ENCODE data around the gene METTL15. TPM values are rescaled to one million over a fixed set of nuclear protein-coding genes. Genes with fewer than 3 reads are reported as not detected.

The METTL15 gene
- total RNA-seq, 4 donors from 2014 or later: 9.2 to 22.5 (median 19.2) TPM

DNA sequence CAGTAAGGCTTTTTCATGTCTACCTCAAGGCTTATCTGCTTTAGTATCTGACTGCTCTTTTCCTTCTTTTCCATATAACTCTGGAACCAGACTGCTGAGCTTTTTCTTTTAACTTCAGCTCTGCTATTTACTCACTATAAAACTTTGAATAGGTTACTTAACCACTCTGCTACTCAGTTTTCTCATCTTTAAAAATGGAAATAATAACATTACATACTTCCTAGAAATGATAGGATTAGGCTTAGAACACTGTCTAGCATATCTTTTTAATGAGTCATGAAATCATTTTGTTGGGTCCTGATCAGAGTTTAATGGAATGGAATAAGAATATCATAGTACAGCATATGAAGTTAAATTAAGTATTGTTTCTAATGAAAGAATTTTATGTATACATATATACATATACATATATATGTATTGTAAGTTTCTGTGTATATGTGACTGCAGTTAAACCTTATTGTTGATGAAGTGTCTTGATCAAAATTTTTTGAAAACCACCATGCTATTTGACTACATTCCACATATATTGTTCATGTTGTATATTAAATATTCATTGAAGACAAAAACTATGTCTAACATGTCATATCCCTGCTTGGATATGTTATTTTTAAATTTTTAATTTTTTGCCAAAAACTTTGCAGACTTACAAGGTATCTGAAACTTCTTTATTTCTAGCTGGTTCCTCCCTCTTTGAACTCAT is 120.2 kb downstream of the METTL15 start:
- in situ Hi-C loops (cut with MboI; ENCODE audit: low pct_ligation_motif_present in 1 of 4, low pct_unique_long_range_greater_than_20kb in 1 of 4, low sequenced_read_pairs in 3 of 4) (no loop called here), intact Hi-C loops (cut with DNase I; ENCODE audit: low total_unique reads) (no loop called here)
- DNase-seq: no peak
- Histone ChIP-seq H3K4me1 (no peaks in the 10 kb centered on the region), H3K27ac (no peak overlapping the region), H3K27me3 (no peaks in the 10 kb centered on the region), H3K4me3 (no peak overlapping the region), H3K9me3 (no peaks in the 10 kb centered on the region), H3K36me3 (peaks cover 0 to 1% (median 0%) of the 10 kb centered on the region in 4 donors)
- TF ChIP-seq POLR2A (IDR thresholded peaks at IDR 0.05): no peak
- TF ChIP-seq POLR2AphosphoS5 (IDR thresholded peaks at IDR 0.05): no peak
- TF ChIP-seq, protein P1, sequence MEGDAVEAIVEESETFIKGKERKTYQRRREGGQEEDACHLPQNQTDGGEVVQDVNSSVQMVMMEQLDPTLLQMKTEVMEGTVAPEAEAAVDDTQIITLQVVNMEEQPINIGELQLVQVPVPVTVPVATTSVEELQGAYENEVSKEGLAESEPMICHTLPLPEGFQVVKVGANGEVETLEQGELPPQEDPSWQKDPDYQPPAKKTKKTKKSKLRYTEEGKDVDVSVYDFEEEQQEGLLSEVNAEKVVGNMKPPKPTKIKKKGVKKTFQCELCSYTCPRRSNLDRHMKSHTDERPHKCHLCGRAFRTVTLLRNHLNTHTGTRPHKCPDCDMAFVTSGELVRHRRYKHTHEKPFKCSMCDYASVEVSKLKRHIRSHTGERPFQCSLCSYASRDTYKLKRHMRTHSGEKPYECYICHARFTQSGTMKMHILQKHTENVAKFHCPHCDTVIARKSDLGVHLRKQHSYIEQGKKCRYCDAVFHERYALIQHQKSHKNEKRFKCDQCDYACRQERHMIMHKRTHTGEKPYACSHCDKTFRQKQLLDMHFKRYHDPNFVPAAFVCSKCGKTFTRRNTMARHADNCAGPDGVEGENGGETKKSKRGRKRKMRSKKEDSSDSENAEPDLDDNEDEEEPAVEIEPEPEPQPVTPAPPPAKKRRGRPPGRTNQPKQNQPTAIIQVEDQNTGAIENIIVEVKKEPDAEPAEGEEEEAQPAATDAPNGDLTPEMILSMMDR (IDR thresholded peaks at IDR 0.05): no peak
- TF ChIP-seq EP300 (IDR thresholded peaks at IDR 0.05; ENCODE audit: low read depth): no peak

DNA sequence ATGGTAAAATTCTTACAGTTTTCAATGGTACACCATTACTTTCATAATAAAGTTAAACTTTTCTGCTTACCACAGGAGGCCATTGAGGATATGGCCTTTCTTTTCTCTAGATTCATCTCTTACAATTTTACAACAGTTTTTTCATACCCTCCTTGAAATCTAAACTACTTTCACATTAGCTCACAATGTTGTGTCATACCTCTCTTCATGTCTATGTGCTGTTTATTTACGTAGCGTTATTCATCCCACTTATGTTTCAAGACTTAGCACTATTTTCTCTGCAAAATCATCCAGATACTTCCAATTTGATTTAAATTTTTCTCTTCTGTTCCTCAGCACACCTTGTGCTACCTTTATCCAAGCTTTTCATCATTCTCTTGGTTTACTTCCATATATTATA is 123.3 kb downstream of the METTL15 start:
- WGBS, 2 donors (ENCODE audit: low coverage in 1 of 2): 92 to 100% methylated on average over 2 of the region's 2 CpGs
- in situ Hi-C loops (cut with MboI; ENCODE audit: low pct_ligation_motif_present in 1 of 4, low pct_unique_long_range_greater_than_20kb in 1 of 4, low sequenced_read_pairs in 3 of 4): no loop called here
- H3K27ac ChIP-seq: no peak overlapping the region

DNA sequence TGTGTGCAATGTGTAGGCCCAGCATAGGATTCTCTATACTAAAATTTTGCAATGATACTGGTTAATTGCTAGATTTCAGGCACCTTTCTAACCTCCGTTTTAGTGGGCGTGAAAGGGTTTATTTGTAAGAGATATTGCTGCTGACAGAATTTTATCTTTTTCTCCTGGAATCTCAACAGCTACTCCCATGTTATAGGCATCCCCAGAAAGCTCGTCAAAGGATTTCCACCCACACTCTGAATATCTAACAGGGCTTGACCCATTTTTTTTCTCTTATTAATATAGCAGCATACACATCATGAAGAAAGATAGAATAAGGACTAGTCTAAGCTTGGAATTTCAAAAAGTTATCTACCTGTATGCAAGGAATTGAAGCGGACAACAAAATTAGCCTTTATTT is 124.5 kb downstream of the METTL15 start:
- TF ChIP-seq POLR2AphosphoS5 (IDR thresholded peaks at IDR 0.05): no peak
- TF ChIP-seq EP300 (IDR thresholded peaks at IDR 0.05; ENCODE audit: low read depth): no peak
- TF ChIP-seq, protein P1 (IDR thresholded peaks at IDR 0.05): no peak
- no peak for TF ChIP-seq POLR2A (IDR thresholded peaks at IDR 0.05)
- no peaks in the 10 kb centered on the region for H3K27me3 ChIP-seq
- no peaks in the 10 kb centered on the region for H3K9me3 ChIP-seq
- in situ Hi-C loops (cut with MboI; ENCODE audit: low pct_ligation_motif_present in 1 of 4, low pct_unique_long_range_greater_than_20kb in 1 of 4, low sequenced_read_pairs in 3 of 4): no loop called here
- intact Hi-C loops (cut with DNase I; ENCODE audit: low total_unique reads): no loop called here
- H3K4me3 ChIP-seq: no peak overlapping the region
- DNase-seq: no peak
- no peak overlapping the region for H3K27ac ChIP-seq
- WGBS, 2 donors (ENCODE audit: low coverage in 1 of 2): 95 to 98% methylated on average over 4 of the region's 4 CpGs
- no peaks in the 10 kb centered on the region for H3K4me1 ChIP-seq
- H3K36me3 ChIP-seq: peaks cover 0 to 1% (median 0%) of the 10 kb centered on the region in 4 donors

More for the DNA sequence above, 123.3 kb downstream of the METTL15 start:
- intact Hi-C loops (cut with DNase I; ENCODE audit: low total_unique reads): no loop called here
- Histone ChIP-seq H3K9me3 (no peaks in the 10 kb centered on the region), H3K36me3 (peaks cover 0 to 1% (median 0%) of the 10 kb centered on the region in 4 donors), H3K4me1 (no peaks in the 10 kb centered on the region), H3K27me3 (no peaks in the 10 kb centered on the region), H3K4me3 (no peak overlapping the region)
- TF ChIP-seq, protein P1 (IDR thresholded peaks at IDR 0.05): no peak
- TF ChIP-seq POLR2AphosphoS5 (IDR thresholded peaks at IDR 0.05) (no peak), EP300 (IDR thresholded peaks at IDR 0.05; ENCODE audit: low read depth) (no peak), POLR2A (IDR thresholded peaks at IDR 0.05) (no peak)
- DNase-seq: no peak

DNA sequence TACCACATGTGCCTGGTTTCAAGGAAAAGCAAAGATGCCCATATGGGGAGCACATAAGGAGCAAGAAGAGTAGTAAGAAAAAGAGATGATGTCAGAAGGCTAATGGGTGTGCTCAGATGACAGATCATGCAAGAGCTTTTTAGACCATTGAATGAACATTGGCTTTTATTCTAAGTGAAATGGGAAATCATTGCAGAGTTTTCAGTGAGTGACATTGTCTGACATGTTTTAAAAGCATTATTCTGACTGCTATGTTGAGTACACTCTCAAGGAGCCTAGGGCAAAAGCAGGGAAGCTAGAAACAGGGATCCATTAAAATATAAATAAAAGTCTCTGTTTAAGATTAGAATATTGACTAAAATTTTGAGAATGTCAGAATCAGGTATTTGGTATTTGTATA is 133.6 kb downstream of the METTL15 start:
- TF ChIP-seq POLR2A (IDR thresholded peaks at IDR 0.05): no peak
- TF ChIP-seq EP300 (IDR thresholded peaks at IDR 0.05; ENCODE audit: low read depth): no peak
- no peak for TF ChIP-seq POLR2AphosphoS5 (IDR thresholded peaks at IDR 0.05)
- TF ChIP-seq, protein P1 (IDR thresholded peaks at IDR 0.05): no peak
- in situ Hi-C loops (cut with MboI; ENCODE audit: low pct_ligation_motif_present in 1 of 4, low pct_unique_long_range_greater_than_20kb in 1 of 4, low sequenced_read_pairs in 3 of 4) (no loop called here), intact Hi-C loops (cut with DNase I; ENCODE audit: low total_unique reads) (no loop called here)
- no peaks in the 10 kb centered on the region for H3K9me3 ChIP-seq
- no peak overlapping the region for H3K4me3 ChIP-seq
- no peaks in the 10 kb centered on the region for H3K27me3 ChIP-seq
- DNase-seq: no peak
- H3K27ac ChIP-seq: no peak overlapping the region
- H3K36me3 ChIP-seq: no peaks in the 10 kb centered on the region
- no peaks in the 10 kb centered on the region for H3K4me1 ChIP-seq

All from transverse colon (tissue), 4 donors.